HG02943 (cell line): ENCODE measurements around the gene USH1C.

ENCODE experiments used
- ATAC-seq: cut with Tn5 transposase; IDR thresholded peaks from one replicate; pipeline ENCODE4 v1.9.1; 2021; ENCODE audit warnings: mild to moderate bottlenecking, low read depth, moderate library complexity; ENCODE audit not compliant: unreplicated experiment

Gene USH1C

GRCh38 chr11:17479284-17480214 lies 64.7 kb downstream of the USH1C start:
- ATAC-seq = no peak

DNA sequence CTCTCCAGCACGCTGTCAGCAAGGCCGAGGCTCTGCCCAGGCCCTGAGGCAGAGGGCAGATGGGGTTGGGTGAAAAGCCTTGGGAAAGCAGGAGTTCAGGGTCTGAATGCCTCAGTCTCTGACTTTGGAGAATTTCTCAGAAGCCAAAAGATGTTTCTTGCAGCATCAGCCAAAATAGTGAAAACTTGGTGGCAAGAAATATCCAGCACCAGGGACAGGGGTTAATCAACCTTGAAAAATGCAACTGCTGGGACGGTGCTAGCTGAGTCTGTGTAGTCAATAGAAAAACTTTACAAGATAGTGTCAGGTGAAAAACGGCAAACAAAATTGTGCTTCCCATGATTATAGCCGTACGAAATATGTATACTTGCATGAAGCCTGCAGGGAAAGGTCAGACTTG lies 66.1 kb downstream of the USH1C start:
- ATAC-seq = no peak

GRCh38 chr11:17477361-17477760 lies 66.9 kb downstream of the USH1C start:
- ATAC-seq = no peak

DNA sequence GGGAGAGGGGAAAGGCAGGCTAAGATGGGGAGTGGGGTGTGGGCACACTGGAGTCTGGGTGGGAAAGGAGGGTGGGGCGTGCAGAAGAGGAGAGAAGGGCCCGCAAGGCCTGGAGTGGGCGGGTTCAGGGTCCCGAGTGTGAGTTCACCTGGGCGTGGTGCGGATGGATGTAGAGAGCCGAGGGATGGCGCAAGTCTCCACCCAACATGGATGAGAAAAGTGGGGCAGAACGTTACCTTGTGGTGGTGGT lies 67.2 kb downstream of the USH1C start:
- no peak for ATAC-seq

DNA sequence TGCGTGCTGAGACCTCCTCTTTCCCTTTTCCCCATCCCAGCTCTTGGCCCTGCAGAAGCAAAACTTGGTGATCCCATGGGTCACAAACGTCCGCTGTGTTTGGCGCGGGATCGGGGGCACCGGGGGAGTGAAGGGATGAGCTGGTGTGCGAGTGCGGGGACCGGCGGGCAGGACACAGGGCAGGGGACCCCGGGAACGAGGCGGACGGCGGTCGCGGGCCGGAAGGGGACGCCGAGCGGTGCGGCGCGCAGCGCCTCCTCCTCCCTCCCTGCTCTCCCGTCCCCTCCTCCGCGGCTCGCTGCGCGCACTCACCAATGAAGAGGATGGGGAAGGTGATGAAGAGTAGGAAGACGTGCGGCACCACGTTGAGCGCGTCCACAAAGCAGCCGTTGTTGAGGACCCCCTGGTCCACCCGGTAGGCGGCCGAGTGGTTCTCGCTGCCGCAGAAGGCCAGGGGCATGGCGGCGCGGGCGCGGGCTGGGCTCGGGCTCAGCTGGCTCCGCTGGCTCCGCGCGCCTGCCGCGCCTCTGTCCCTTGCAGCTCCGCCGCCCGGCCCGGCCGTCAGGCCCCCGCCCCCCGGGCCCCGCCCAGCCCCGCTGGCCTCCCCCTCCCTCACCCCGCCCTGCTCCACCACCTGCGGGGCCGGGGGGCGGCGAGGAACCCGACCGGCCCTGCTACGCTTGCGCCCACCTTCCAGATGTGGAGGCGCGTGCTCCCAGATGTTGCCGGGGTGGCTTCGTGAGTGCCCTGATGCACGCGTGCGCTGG lies 67.7 kb downstream of the USH1C start, which contains the start of gene ABCC8:
Gene ABCC8 (minus strand): TSS at position 529 of the 767 bp plus-strand sequence. CDS start 69 bp downstream, at position 460.
- ATAC-seq = no peak

- ATAC-seq = no peak
Observed at GRCh38 chr11:17475666-17476316, 68.4 kb downstream of the USH1C start.

- ATAC-seq = no peak
Observed at GRCh38 chr11:17473071-17473744, 71.0 kb downstream of the USH1C start.

GRCh38 chr11:17472467-17472866 lies 71.7 kb downstream of the USH1C start:
- no peak for ATAC-seq

- no peak for ATAC-seq
Observed at GRCh38 chr11:17471501-17471900, 72.7 kb downstream of the USH1C start.

GRCh38 chr11:17469998-17470397 lies 74.2 kb downstream of the USH1C start:
- no peak for ATAC-seq

DNA sequence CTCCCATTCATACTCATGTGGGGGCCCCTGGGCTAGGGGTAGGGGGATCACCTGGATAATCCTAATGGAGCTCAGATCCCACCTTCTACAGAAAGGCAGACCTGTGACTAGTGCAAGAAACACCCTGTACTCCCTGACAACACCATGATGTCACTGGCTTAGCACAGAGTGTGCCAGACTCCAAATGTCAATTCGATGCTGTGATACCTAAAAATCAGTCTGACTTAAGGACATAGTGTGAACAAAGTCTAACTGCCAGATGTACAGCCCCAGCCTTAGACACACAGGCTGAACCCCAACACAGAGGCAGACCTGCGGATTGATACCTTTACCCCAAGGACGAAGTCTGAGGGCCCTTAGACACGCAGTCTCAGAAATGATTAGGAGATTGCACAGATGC lies 76.1 kb downstream of the USH1C start:
- no peak for ATAC-seq

DNA sequence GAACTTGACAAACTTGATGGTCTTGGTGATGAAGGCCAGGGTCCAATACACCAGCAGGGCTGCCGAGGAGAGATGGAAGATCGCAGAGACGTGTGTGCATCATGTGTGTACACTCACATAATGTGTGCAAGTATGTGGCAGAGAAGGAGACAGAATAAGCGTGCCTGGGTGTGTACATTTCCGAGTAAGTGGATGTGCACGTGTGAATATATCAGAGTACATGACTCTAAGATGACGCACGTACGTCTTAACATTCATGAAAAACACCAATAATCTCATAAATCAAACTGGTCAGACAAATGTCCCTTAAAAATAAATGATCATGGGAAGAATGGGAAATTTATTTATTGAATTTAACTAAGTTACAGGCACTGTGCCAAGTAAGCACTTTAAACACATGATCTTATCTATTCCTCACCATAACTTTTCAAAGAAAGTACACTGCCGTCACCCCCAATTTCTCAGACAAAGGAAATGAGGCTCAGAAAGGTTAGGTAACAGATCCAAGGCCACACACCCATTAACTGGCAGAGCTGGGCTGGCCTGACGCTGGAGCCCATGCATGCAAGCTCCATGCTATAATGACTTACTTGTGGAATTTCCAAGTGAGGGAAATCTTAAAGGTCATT lies 80.6 kb downstream of the USH1C start:
- no peak for ATAC-seq

DNA sequence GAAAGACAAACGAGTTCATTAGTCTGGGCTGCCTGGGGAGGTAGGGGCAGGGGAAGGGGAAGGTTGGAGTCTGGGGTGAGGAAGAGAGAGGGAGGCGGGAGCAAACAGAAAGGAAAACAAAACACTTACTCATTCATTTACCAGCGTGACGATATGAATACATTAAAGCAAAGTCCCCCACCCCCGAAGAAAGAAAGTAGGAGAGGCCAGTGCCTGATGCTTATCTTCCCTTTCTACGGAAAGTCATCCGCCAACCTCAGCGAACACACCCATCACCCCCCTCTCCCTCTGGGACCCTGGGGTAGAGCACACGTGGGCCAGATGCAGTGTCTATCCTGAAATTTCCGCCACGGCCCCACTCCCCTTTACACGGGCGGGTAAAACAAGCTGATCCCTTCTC lies 81.3 kb downstream of the USH1C start:
- ATAC-seq = no peak

DNA sequence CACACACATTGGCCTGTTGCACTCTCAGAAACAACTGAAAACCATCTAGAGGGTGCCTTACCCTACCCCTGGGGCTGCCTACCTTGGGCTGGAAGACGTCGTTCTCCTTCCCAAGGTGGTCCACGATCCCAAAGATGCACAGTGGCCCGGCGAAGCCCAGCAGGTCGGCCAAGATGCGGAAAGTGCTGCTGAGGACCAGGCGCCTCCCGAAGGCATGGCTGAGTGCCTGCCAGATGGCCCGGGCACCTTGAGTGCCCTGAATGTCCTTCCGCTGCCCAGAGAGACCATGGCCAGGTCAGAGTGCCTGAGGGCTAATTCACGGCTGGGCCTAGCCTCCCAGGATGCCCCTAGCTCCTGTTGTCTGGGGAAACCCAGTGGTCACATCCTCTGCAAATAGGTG lies 83.8 kb downstream of the USH1C start:
- no peak for ATAC-seq

DNA sequence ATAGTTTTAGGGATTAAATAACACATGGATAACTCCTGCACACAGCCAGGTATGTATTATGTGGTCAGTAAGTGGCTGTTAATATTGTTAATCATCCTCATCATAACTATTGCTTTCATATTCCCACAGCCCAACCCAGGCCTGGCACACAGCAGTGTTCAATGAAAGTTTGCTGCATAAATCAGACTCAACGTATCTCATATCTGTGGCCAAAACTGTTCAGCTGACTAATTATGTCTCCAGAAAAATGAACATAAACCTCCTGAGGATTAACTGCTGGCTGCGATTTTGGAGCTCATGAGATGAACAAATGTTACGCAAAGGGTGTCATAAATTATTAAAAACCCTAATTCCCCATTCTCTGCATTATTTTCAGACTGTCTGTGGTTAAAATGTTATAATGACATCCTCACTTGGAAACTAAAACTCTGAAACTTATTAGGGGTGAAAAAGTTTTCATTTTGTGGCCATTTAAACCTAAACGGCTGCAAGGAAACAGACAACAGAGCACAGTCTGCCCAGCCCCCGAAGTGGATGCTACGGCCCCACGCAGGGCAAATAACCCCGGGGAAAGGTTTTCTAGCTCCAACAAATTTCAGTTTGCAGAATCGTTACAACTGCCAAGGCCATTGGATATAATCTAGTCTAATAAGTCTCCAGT lies 84.8 kb downstream of the USH1C start:
- ATAC-seq = no peak

GRCh38 chr11:17458268-17458667 lies 85.9 kb downstream of the USH1C start:
- no peak for ATAC-seq

- no peak for ATAC-seq
Observed at GRCh38 chr11:17457396-17458173, 86.6 kb downstream of the USH1C start.

DNA sequence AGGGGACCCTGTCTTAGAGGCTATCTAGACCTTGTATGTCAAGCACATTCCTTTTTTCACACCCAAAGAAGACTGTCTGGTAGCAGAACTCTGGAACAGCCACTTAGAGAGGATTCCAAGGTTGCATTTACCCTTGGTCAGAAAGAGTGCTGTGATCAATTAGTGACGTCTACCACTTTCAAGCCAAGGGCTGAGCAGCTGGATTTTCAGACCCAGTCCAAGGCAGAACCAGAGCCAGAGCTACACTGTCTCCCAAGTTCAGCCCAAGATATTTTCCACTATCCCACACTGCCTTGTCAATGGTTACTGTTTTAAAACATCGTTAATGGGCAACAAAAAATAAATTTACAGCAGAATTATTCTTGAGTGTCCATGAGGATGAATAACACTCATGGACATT lies 91.5 kb downstream of the USH1C start:
- no peak for ATAC-seq

DNA sequence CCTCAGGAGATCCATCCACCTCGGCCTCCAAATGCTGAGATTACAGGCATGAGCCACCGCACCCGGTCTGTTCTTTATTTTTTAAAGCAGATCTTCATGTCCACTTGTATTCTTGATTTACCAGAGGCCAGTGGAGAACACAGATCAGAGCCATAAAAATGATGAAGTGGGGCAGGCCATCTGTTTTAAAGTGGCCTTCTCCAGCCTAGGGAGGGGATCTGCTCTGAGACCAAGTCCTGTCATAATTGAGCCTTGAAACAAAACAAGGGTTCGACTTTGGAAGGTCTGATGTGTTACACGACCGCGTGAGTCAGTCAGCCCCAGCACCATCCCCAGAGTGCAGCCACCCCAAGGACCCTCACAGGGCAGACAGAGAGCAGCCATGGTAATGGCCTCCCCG lies 95.1 kb downstream of the USH1C start:
- no peak for ATAC-seq
